HG03025 (cell line): Measurements from ENCODE around the gene CDH4.

Experiments
- ATAC-seq: cut with Tn5 transposase; IDR thresholded peaks from one replicate; pipeline ENCODE4 v1.9.1; 2021; ENCODE audit warnings: mild to moderate bottlenecking, moderate library complexity; ENCODE audit not compliant: unreplicated experiment, low FRiP score

The CDH4 gene

DNA sequence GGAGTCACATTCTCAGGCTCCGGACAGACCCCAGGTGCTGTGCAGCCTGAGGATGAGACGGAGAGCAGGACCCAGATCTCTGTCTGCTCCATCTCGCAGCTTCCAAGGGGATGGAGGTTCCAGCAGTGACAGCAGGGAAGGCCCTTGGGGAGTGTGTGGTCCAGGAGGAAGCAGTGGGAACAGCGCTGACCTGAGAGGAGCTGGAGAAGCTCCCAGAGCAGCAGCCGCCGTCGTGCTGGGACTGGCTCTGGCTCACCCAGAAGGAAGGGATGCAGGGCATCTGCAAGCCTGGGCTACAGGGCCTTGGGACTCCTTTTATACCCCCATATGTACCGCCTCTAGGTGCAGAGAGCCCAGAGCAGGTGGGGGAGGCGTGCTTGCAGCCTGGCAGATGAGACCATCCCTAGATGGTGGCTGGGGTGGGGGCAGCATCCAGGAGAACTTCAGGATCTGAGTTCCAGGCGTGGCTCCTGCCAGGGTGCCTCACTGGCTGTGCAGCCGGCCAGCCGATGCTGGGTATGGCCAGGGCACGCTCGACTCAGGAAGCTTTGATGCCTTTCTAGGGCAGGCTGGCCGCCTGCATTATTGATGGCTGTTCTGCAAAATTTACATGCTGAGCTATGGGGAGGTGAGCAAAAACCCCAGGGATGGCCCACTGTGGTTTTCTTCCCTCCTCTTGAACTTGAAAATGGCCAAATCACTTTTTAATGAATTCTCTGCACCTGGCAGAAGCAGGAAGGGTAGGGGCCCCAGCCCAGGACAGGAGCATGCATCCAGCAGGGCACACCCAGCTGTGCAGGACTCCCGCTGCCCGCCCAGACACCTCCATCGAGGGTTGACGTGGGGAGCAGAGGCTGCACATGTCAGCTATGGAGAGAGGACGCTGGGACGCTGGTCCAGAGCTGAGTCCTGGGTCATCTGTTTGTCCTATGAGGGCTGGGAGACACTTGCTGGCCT is 634.0 kb downstream of the CDH4 start:
- no peak for ATAC-seq

DNA sequence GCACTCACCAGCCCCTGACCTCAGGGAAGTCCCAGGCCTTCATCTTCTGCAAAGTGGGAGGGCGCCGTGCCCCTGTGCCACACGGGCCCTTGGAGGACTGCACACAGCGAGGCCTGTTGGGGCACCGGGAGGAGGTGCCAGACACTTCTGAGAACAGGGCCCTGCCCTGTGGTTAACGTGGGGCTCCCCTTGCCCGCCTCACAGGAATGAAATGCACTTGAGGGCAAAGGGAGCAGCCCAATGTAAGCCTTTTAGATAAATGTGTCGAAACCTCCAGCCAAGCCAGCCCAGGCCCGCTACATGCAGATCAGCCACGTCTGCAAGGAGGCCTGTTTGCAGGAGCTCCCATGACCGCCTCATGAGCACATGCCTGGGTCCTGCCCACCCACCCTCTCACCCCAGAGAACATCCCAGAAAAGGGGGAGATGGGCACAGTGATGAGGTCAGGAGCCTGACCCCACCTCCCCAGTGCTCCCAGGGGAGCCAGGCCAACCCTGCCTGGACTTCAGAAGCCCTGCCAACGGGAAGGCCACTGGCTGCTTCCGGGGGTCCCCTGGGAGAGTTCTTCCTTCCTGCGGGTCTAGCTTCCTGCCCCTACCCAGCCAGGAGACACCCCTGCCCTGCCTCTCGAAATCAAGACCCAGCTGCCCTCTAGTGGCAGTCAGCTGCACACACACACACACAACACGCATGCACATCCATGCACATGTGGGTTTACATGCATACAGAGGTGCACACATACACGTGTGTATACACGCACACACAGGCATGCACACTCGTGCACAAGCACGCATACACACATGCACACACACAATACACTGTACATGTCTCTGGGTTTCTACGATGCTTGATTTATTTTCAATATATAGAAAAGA is 634.9 kb downstream of the CDH4 start:
- no peak for ATAC-seq

DNA sequence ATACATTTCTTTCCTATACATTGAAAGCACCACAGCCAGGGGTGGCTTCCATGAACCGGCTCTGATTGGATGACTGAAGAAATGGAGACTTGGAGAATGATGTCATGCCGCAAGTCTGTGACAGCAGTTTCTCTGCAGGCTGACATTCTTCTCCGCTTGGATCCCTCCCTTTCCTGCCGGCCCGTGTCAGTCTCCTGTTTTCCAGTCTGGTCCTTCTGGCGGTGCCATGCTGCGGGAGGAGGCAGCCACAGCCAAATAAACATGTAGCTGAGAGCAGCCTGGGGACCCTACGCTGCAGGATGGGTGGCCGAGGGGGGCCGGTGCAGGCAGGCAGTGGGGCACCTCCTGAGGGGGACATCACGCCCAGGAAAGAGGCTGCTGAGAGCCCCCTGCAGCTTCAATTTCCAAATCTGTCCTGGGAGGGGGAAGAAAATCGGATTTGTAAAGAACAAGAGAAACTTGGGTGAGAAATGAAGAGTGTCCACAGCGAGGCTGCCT is 635.6 kb downstream of the CDH4 start:
- no peak for ATAC-seq

DNA sequence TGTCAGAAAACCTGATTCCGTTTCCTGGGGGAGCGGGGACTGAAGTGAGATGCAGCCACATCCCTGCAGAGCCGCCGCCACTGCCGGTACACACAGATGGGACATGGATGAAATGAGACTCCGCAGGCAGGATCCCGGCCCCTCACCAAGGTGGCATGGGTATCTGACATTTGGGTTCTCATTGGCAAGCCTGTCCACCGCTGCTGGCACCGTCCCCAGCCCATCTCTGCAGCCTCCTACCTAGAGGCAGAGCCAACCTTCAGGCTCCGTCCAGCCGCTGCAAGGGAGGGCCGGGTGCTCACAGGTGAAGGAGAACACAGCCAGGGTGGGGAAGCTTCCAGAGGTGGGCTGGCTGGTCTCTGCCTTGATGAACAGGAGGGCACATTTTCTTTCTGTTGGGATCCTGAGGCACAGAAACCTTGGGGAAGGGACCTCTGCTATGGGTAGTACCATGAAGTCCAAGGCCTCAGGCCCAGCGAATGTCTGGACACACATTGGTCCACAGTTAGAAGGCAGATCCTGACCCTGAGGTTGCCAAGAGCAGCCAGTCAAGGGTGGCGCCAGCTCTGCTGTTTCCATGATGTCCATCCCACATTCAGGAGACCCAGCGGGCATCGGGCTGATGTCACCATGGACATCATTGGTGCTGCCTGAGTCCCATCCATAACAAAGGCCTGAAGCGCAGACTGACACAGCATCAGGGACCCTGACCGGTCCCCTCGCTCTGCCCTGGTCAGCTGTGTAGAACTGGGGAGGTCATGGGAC is 636.2 kb downstream of the CDH4 start:
- no peak for ATAC-seq

DNA sequence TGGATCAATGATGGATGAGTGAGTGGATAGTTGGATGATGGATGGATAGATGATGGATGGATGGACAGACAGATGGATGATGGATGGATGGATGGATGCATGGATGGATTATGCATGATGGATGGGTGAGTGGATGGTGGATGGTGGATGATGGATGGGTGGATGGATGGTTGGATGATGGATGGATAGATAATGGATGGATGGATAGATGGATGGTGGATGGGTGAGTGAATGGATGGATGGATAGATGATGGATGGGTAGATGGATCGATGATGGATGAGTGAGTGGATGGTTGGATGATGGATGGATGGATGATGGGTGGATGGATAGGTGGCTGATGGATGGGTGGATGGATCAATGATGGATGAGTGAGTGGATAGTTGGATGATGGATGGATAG is 637.6 kb downstream of the CDH4 start:
- no peak for ATAC-seq

- no peak for ATAC-seq
These were observed 638.1 kb downstream of the CDH4 start for GRCh38 chr20:61890210-61890609.

DNA sequence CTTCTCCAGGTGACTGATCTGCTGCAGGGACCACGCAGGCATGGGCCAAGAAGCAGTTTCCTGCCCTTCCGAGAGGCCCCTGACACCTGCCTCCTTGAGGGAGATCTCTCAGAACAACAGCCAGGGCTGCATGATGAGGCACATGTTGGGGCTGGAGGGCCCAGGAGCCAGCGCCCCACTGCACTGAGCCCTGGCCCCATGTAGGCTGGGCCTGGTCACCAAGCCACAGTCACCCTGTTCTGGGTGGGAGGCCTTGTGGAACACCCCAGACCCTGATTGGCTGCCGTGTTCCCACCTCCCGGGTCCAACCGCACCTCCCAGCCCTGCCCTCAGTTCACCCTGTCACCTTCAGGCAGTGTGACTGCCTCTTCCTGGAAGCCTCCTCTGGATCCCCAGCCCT is 639.4 kb downstream of the CDH4 start:
- ATAC-seq, result no peak

- ATAC-seq, result no peak
These were observed 640.0 kb downstream of the CDH4 start for GRCh38 chr20:61891916-61892649.

GRCh38 chr20:61895016-61895415 is 643.0 kb downstream of the CDH4 start:
- no peak for ATAC-seq

GRCh38 chr20:61895686-61896057 is 643.6 kb downstream of the CDH4 start:
- no peak for ATAC-seq

DNA sequence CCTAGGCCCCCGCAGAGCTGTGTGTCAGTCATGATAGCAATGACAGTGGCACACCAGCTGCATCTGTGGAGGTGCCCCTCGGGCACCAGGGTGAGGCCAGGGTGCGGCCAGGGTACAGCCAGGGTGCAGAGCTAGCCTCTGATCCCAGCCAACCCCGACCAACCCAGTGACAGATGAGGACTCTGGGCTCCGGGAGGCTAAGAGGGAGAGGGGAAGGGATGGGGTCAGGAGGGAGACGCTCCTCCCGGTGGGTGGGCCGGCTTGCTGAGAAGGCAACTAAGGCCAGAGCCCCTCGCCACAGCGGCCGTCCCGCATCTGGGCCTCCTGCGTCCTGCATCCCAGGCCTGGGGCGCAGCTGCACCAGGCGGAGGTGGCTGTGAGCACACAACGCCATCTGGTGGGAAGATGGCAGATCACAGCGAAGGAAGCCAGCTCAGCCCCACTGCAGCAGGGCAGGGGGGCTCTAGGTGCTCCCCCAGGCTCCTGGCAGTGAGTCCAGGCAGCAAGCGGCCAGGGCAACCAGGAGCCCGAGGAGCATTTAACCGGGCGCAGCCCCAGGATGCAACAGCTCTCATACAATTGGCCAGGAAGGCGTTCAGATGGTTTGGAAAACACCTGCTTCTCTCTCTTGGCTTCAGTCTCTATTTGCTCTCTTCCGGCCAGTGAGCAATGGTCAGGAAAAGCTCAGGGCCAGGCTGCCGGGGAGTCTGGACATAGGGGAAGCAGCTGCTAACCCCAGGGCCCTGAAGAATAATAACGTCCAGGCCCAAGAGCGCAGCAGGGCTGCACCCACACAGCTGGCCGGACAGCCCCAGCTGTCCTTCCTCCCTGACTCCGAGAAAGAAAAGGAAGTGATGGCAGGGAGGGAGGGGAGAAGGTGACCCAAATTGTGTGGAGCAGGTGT is 644.2 kb downstream of the CDH4 start:
- no peak for ATAC-seq

DNA sequence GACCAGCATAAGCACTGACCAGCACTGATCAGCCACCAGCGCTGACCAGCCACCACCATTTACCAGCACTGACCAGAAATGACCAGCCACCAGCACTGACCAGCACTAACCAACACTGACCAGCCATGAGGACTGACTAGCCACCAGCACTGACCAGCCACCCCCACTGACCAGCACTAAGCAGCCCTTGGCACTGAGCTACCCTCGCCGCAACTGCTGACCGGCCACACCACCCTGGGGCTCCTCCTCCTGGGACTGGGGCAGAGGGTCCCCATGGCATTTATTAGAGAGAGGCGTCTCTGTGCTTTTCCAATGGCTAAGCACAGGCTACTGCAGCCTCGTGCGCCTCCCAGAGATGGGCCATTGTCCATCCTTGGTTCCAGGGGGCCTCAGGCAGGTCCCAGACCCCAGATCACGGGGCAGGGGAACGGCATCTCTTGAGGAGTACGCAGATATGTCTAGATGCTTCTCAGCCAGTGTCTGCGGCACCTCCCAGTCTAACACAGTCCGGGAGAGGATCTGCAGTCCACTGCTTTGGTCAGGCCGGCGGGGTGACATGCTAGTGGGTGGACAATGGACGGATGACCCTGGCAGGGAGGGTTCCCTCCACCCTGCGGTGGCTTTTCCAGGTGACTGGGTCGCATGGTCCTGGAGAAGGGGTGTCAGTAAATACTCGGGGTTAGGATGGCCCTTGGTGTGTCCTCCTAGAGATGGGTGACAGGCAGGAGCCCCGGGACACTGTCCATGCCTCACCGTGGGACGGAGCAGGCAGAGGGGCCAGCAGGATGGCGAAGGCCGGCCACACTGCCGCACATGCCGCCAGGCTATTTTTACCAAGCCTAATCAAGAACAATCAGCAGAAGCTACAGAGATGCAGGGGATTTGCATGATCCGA is 645.6 kb downstream of the CDH4 start:
- no peak for ATAC-seq

DNA sequence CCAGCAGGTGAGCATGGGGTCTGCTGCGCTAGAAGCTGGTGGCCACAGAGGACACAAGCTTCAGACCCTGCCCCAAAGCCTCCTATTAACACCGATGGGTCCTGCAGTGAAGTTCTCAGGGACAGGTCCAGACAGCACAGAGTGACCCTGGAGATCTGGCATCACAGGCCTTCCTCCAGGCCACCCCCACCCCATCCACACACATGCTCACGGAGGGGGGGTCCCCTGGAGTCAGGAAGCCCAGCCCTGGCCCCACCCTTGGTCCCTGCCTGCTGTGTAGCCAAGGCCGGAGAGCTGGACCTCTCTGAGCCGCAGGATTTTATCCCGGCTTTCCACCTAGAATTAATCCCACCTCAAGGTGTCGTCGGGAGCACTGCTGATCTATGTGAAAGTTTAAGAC is 646.3 kb downstream of the CDH4 start:
- ATAC-seq, result no peak

GRCh38 chr20:61900011-61900944 is 648.2 kb downstream of the CDH4 start:
- no peak for ATAC-seq

DNA sequence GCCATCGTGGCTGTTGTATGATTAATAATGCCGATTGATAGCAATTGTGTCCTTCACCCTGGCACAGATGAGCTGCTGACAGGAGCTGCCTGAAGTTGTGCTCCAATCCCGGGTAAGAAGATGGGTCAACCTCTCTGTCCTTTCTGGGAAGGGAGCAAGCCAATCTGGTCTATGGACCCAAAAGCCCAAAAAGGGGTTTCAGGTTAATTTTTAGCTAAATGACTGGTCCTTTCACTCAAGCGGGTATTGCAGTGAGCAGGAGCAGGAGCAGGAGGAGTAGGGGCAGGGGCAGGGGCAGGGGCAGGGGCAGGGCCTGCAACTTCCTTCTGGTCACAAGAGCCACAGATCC is 648.9 kb downstream of the CDH4 start:
- ATAC-seq, result no peak

GRCh38 chr20:61901392-61902220 is 649.5 kb downstream of the CDH4 start:
- ATAC-seq, result no peak
